Effector CD4-positive, alpha-beta T cell (primary cell): ENCODE measurements around the gene SLC6A6.
"Not testable (repeated sequence)": the region's sequence is repeated elsewhere in the genome, so short reads cannot be mapped to it uniquely, and the experiment has no call there.

Source experiments
- DNase-seq: peaks from one replicate; pipeline ENCODE4 v3.0.0-alpha.2; 2020

SLC6A6 gene

DNA sequence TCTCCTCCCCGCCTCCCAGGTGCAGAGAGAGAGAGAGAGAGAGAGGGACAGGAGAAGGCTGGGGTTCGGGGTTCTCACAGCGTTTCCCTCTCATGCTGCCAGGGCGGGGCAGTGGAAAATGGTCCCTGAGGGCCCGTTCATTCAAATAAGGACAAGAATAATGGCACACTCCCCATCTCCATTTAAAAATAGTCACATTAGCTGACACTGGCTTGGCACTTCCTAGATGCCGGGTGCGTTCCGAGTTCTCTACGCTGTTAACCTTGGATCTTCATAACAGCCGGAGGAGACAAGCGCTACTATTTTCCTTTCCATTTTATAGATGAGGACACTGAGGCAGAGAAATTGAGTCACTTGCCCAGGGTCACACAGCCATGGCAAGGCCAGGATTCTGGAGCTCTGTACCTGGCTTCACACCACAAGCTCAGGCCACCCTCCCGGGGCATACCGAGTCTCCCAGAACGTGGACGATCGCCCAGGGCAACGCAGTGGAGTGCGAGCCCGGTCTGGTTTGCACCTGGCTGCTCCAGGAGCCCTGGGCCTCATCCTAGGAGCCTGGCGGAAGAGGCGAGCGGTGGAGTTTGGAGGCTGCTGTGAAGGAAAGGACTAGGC, 608 bp upstream of the SLC6A6 start:
- DNase-seq, result no peak

DNA sequence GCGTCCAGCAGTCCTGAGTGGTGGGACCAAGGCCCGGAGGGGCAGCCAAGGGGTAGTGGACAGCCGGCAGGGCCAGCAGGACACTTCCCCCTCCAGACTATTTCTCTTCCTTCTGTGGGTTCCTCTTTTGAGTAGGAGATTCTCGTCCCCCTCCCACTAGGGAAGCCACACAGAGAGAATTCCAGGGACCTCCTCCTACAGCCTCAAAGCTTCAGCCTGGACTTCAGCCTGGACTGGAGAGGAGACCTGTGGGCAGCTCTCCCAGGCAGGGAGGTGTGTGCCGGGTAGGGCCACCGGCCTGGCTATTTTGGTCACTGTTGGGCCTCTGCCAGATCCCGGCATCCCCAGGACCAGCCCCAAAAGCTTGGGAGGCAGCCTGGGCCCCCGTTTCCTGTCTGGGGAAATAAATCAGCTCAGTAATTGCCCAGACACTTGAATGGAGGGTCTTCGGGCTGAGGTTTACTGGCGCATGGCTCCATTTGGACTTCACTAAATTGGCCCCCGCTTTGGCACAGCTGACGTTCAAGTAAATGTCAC, 1.3 kb downstream of the SLC6A6 start:
- no peak for DNase-seq

DNA sequence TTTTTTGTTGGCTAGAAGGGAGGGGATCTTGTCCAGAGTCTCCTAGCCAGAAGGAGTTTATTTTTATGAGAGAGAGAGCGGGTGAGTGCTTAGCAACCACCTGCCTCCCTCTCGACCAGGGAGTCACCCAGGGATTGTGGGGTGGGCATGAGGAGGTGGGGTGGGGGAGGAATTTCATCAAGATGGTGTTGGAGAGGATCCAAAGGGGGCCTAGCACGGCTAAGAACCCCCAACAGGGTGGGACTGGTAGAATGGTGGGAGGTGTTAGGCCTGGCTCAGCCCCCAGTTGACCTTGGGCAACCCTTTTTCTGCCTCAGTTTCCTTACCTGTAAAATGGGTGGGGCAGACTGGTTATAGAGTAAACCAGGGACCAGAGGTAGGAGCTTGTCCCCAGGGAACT, 1.8 kb downstream of the SLC6A6 start:
- DNase-seq, result no peak

DNA sequence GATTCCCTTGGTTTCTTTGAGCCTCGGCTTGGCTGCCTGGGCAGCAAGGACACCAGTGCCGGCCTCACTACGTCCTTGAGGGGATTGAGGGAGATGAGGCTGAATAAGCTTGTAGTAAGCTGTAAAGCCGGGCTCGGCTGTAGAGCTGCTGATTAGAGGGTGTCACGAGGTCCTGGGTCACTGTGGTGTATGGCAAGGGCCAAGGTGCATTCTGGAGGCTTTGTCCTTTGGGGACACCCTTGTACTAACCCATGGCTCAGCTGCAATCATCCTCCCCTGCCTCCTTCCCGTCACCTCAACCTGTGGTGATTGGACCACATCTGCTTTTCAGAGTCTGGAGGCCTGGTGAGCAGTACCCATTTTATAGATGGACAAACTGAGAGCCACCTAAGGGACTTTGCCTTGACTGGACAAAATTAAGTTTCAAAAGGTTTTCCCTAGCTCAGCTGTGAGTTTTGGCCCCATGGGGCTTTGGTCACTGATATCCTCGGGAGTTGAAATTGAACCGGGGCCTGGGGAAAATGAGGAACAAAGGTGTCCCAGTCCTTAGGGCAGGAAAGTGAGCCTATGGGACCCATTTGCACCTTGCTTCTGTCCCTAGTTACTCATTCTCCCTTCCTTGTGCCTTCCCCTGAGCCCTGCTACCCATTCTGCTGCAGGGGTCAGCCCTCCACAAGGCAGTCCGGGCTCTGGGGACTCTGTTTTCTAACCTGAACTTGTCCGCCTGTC, 2.4 kb downstream of the SLC6A6 start:
- DNase-seq, result no peak

DNA sequence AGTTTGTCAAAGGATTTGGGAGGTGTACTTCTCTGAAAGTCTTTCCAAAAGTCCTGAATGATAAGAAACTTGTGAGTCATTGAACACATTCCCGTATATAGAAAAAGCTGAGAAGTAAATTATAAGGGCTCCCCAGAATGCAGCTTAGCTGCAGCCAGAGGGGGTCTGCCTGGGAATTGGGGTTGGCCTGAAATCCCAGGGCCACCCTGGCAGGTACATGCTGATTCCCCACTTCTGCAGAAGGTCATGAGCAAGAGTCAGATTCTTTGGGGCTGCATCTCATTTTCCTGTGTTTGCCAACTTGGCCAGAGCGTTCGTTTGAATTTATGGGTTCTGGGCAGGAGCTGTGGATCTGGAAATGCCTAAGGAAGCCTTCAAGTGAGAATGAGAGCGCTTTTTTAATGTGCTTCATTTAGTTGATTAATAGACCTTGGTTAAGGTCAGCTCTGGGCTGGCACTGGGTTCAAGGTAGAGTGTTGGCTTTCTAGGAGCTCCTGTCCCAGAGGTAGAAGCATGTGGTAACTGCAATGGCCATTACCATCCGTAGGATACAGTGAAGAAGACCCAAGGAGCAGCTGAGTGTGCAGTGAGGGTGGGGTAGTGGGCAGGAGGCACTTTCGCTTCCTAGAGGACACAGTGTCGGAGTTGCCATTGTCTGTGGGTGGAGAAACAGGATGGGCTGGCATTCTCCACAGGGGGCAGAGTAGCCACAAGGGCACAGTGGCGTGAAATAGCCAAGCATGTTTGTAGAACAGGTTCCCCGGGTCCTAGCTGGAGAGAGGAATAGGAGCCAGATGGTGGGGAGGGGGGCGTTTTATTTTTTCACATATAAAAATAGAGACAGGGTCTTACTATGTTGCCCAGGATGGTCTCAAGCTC, 3.2 kb downstream of the SLC6A6 start:
- no peak for DNase-seq

DNA sequence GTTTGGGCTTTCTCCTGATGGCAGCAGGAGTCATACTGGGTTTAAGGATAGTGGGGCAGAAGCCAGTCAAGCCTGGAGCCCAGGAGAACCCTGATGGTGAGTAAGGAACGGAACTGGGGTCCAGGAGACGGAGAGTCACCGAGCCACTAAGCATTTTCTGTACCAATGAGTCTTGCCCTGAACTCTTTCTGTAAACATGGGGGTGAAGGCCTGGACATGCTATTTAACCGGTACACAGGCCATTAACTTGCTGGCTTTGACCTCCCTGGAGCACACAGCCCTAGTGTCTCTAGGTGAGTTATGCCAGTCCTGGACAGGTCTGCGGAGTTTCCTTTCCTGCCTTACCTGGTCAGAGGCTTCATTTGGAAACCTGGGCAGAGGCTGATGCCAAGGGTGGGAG, 3.9 kb downstream of the SLC6A6 start:
- DNase-seq, result no peak

DNA sequence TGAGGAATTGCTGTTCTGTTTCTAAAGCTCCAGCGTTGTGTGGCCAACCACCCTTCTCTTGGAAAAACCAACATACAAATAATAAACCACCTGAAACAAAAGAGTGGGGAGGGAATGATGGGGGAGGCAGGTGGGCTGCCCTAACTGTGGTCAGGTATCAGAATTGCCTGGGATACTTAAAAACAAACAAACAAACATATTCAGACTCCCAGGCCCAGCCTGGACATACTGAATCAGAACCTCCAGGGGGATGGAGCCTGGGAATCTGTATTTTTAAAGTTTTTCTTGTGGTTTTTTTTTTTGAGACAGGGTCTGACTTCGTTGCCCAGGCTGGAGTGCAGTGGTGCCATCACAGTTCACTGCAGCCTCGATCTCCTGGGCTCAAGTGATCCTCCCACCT, 4.4 kb downstream of the SLC6A6 start:
- DNase-seq, result no peak

DNA sequence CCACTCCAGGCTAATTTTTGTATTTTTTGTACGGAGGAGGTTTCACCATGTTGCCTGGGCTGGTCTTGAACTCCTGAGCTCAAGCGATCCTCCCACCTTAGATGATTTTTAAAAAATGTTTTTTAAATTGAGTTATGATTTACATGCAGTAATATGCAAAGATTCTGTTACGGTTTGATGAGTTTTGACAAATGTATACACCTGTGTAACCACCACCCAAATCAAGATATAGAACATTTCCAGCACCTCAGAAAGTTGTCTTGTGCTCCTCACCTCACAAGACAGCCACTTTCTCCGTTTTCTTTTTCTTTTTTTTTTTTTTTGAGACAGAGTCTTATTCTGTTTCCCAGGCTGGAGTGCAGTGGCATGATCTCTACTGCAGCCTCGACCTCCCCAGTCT, 4.8 kb downstream of the SLC6A6 start:
- DNase-seq, result no peak

DNA sequence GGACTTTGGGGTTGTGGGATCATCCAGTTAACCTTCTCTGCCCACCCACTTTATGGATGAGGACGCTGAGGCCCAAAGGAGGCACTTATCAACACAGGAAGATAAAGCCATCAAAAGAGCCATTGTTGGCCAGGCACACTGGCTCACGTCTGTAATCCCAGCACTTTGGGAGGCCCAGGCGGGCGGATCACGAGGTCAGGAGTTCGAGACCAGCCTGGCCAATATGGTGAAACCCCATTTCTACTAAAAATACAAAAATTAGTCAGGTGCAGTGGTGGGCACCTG, 7.3 kb downstream of the SLC6A6 start:
- not testable (repeated sequence) for DNase-seq

DNA sequence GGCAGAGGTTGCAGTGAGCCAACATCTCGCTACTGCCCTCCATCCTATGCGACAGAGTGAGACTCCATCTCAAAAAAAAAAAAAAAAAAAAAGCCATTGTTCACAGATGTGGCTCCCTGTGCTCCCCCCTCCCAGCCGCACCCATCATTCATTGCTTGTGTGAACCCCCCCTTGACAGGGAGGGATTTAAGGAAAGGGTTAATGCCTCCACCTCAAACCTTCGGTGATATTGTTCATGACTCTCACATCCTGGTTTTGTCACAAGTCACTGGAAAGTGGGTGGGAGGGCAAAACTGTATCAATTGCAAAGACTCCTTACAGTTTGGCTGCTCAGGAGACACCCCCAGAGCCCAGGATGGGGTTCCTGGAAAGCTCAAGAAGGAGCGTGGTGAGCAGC, 7.7 kb downstream of the SLC6A6 start:
- DNase-seq, result no peak

DNA sequence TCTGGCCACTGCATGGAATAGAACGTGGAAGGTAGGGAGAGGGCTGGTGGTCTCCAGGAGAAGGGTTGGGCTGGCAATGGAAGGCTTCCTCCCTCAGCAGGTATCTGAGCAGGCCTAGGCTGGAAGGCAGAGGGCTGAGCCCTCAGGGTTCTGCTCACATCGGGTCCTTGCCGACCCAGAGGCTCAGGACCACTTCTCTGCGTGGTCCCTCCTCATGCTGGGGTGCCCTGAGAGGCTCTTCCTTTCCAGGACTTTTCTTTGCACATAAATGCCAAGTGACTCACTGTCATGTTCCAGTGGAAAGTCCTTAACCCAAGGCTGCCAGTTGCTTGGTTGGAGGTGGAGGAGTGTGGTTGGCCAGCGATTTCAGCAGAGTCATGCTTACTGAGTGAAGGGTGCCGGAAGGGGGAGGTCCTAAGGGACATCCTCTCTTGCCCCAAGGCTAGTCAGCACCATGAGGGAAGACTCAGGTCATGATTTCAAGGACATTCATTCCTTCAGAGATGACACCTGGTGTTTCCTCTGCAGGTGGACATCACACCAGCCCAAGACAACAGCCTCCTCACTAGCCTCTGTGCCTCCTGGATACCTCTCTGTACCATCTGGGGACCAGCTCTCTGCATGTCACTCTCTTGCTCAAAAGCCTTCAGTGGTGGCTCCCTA, 8.2 kb downstream of the SLC6A6 start:
- no peak for DNase-seq

DNA sequence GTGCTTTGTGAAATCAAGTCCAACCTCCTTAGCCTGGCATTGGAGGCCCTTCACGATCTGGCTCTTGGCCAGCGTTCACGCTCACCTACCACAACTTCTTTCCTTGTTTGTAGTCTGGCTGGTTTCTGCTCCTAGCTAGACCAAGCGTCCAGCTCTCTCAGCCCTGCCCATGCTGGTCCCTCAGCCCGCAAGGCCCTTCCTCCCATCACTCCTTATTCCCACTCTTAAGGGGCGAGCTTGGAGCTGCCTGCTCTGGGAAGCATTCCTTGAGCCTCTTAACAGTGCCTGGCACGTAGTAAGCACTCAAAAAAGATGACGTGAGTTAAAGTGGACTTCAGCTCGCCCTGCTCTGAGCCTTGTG, 8.7 kb downstream of the SLC6A6 start:
- no peak for DNase-seq

DNA sequence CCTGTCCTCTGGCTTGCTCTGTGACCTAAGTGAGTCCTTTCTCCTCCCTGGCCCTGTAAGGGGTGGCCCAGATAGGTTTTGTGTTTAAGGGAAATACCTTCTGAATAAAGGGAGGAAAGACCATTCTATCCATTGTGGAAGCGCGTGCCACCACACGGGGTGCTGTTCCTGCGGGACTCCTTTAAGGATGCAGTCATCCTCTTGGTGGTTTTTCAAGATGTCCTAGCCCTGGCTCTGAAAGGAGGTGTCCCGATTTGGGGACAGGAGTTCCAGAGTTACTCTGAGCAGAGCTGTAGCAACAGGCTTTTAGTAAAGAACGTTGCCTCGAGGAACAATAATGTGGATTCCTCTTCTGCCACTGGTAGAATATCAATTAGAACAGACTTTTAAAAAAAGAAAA, 9.6 kb downstream of the SLC6A6 start:
- DNase-seq, result no peak

DNA sequence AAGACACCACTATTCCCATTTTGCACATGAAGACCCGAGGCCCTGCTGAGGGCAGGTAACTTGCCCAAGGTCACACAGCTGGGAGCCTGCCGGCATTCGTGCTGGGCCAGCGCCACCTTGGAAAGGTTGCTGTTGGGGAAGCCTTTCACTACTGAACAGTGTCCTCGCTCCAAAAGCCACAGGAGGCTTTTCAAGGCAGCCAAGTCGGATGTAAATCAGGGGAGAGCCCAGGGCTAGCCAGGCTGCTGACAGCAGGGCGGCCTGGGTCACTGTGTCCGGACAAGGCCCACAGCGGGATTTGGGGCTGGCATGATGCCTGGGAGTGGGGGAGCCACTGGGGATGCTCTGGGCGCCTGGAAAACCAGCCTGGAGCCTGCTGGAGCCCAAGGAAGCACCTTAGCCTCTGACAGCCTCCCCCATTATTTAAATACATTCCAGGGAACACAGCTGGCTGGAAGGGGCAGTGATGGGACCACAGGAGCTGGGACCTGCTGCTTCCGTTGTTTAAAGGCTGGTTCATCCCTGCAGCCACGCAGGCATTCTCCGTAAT, 10.5 kb downstream of the SLC6A6 start:
- DNase-seq, result no peak

DNA sequence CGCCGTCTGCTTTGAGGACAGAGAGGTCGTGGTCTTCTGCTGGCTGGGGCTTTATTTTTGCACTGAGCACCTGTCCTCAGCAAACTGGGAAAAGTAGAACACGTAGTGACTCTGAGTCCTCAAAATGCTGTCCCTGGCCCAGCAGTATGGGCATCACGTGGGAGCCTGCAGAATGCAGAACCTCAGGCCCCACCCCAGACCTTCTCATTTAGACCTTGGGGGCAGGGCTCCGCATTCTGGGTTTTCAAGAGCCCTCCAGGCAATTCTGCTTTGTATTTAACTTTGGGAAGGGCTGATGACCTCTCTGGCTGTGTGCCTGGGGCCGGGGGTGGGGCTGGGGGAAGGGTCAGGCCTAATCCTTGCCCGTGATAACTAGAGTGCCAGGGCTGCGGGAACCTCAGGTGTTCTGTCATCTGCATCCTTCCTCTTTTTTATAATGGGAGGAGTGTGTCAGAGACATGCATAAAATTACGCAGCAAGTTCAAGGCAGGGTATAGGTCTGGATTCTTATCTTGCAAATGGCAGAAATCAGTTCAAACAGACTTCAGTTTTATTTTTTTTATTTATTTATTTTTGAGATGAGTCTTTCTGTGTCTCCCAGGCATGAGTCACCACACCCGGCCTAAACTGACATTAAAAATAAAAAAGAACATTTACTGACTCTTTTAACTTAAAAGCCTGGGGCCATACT, 11.1 kb downstream of the SLC6A6 start:
- no peak for DNase-seq

DNA sequence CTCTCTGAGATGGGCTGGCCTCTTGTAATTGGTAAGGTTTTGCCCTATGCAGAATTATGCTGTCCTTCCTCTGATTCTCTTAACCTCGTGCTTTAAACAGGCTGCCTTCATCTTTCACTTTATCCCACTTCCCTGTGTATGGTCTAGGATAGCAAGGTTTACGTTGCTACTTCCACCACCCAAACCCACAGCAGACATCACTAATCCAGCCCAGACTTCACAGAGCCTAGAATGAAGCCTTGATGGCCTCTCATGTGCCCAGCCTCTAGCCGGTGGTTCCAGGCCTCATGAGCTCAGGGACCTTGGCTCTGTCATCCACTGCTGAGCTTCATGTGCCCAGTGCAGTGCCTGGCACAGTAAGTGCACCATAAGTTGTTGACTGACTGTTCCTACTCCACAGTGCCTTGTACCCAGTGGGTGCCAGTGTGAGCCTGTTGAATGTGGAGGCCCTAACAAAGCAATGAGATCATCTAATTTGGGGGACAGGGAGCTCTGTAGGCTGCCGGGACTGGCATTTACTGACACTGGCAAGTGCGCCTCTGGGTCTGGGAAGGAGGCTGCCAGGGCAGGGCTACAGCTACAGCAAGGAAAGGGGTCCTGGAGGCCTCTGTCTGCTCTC, 12.5 kb downstream of the SLC6A6 start:
- no peak for DNase-seq

DNA sequence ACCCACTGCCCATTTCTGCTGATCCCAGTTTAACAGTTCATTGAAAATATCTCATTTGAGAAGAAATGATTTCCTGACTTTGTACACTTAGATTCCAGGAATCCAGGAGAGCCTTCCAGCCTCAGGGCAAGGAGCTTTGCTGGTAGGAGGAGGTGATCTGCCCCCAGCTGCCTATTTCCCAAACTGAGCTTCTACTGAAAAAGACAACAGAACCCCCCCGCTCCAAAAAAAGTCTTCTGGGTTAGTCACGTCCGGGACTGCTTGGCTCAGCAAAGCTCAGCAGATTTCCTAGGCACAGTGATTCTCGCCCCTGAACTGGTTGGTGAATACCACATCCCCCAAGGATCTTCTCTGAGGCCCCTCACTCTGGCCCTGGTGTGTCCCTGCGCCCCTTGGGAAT, 13.1 kb downstream of the SLC6A6 start:
- no peak for DNase-seq

DNA sequence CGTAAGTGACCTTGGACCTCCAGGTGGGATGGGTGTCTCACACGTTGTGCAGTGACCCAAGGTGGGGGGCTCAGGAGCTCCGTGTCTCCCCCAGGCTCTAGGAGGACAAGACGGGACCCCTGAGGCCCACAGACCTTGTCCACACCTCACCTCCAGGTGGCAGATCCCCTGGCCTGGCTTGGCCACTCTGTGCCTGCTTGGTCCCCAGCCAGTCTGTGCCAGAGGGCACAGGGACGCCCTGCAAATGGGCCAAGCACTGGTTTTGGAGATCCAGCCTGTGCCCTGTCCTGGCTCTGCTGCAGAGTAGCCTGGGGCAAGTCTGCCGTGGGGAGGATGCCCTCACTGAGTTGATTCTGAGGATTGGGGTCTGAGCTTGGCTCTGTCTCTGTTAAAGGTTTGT, 14.0 kb downstream of the SLC6A6 start:
- DNase-seq, result no peak

DNA sequence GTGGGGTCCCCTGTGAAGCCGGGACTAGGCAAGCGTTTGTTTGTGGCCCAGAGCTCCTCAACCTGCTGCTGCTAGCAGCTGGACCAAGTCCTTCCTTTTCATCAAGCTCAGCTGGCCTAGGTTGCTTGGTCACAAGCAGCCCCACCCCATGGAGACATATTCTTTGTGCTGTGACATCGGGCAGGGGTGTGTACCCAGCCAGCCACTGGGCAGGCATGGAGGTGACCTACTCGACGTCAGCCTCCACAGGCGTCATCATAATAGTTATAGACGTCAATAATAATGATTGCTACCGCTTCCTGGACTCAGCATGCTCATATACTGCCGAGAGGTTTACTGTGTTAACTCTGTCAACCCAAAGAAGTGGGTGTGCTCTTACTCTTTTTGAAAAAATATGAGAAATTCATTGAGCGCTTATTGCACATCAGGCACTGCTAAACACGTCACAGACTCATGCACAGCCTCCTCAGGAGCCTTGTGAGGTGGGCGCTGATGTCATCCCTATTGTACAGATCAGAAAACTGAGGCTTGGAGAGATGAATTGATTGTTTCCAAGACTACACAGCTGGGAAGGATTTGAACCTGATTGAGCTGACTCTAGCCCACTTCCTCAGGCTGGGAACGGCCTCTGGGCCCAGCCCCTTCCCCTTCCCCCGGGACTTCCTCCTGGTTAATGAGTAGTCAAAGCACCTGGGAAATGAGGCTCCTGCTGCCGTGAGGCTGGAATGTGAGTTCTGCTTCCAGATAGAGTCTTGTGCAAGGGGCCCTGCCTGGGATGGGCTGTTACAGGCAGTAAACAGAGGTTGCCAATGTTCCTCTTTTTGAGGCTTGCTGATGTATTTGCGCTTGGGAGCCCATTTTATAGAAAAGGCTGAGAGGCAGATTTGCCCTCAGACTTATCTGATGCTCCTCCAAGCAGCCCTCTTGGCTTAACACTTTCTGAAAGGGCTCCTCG, 16.2 kb downstream of the SLC6A6 start:
- DNase-seq, result no peak

DNA sequence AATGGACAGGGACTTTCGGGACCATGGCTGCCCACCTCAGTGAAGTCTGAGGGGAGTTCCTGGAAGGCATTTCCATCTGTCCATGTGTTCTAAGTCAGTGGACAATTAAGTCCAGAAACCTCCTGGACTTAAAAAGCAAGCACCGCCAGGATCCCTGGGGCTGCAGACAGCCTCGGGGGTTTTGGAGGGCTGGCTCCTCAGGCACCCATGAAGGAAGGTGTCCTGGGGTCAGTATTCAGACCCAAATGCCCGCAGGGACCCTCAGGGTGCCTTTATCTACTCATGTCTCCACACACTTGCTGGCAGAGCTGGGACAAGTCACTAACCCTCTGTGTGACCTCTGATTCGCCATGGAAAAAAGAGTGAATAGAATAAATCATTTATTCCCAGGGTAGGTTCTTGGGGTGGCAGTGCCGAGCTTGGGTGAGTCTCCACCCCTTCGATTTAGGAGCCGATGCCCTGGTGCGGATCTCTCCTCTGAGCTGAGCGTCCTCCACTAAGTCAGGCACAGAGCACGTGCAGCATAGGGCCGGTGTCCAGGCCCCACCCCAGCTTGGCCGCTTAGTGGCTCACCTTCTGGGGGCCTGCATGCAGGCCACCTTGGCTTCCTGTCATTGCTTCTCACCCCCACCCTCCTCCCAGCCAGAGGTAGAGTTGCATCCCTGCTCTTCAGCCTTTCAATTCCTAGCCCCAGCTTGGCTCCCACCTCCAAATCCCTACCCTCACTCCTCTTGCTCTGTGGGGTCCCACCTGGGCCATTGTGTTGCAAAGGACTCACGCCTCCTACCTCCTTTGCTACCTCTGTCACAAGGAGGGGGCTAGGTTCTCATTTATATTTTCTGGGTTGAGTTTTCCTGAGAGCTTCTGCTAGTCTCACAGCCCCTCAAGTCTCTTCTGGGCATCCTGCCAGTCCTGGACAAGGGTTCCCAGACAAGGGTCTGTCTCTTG, 19.9 kb downstream of the SLC6A6 start:
- DNase-seq, result no peak
